Gastroesophageal sphincter (tissue), 4 donors: ENCODE results near the gene ZBTB21. TPM values are rescaled to one million over a fixed set of nuclear protein-coding genes. Genes with fewer than 3 reads are reported as not detected.

Source experiments
- ATAC-seq: fragments of 150-250 bp; one replicate; pipeline ENCODE4 v1.9.1; 2016; ENCODE audit warnings: mild to moderate bottlenecking, moderate library complexity
- H3K27ac ChIP-seq, 4 donors: fragments of 200-600 bp; sonication (generic) in 3 of 4; 1 replicate in 3 of 4; 2 replicates in 1 of 4; pipeline ENCODE4 v1.5.1; 2016 to 2019
- H3K27me3 ChIP-seq: fragments of 200-600 bp; sonication (generic); one replicate; pipeline ENCODE4 v1.5.1; 2019
- H3K36me3 ChIP-seq, 2 donors: fragments of 200-600 bp; sonication (generic); one replicate each; pipeline ENCODE4 v1.5.1; 2019; ENCODE audit warnings: control low read depth in 1 of 2
- H3K4me1 ChIP-seq, 3 donors: fragments of 200-600 bp; sonication (generic); 1 replicate in 2 of 3; 2 replicates in 1 of 3; pipeline ENCODE4 v1.5.1; 2016 to 2019; ENCODE audit warnings: control low read depth in 2 of 3
- H3K4me3 ChIP-seq, 2 donors: fragments of 200-600 bp; sonication (generic); one replicate each; pipeline ENCODE4 v1.5.1; 2019; ENCODE audit warnings: mild to moderate bottlenecking in 1 of 2, moderate library complexity in 1 of 2
- H3K9me3 ChIP-seq, 3 donors: fragments of 200-600 bp; sonication (generic); one replicate each; pipeline ENCODE4 v1.5.1; 2017 to 2019; ENCODE audit warnings: control low read depth in 2 of 3
- CTCF ChIP-seq, 4 experiments: fragments of 200-600 bp in 2 of 4; fragments of 450-650 bp in 2 of 4; sonication (generic) in 1 of 4; IDR thresholded peaks; one replicate each; pipeline ENCODE4 v1.5.1; 2017 to 2019; ENCODE audit warnings: antibody characterized with exemption in 4 of 4, mild to moderate bottlenecking in 2 of 4, moderate library complexity in 2 of 4
- EP300 ChIP-seq: sonication (generic); formaldehyde crosslinking; IDR thresholded peaks from one replicate; pipeline ENCODE4 v1.6.1; 2017; ENCODE audit warnings: antibody characterized with exemption, mild to moderate bottlenecking
- POLR2A ChIP-seq, 2 donors: fragments of 450-650 bp; IDR thresholded peaks; one replicate each; pipeline ENCODE4 v1.6.1; 2017; ENCODE audit warnings: antibody characterized with exemption in 2 of 2, mild to moderate bottlenecking in 2 of 2, moderate library complexity in 1 of 2
- POLR2AphosphoS5 ChIP-seq: sonication (generic); formaldehyde crosslinking; IDR thresholded peaks from one replicate; pipeline ENCODE4 v1.6.1; 2017; ENCODE audit warnings: antibody characterized with exemption
- WGBS, 2 donors: methylation state at CpG; one replicate each; pipeline ENCODE4 v1.1.5; 2018; ENCODE audit warnings: low coverage in 1 of 2; 5-methylcytosine and 5-hydroxymethylcytosine counted together
- total RNA-seq, 4 donors: library from RNA; depleted of rRNA; stranded (reverse); fragments of >200 nt; gene quantifications; one replicate each; pipeline ENCODE4 v1.1.0, GENCODE V29; 2016

Gene ZBTB21
- total RNA-seq, 4 donors from 2014 or later: 6.6 to 14.1 (median 9.4) TPM

- Histone ChIP-seq H3K4me1 (peaks cover 0 to 7% (median 0%) of the 10 kb centered on the region in 3 donors), H3K27me3 (no peaks in the 10 kb centered on the region), H3K27ac (no peak overlapping the region), H3K4me3 (no peak overlapping the region), H3K36me3 (no peaks in the 10 kb centered on the region), H3K9me3 (peaks cover 0 to 4% (median 0%) of the 10 kb centered on the region in 3 donors)
- peak; percentile 46 for ATAC-seq
- TF ChIP-seq POLR2AphosphoS5 (peak; percentile 35), POLR2A (IDR thresholded peaks at IDR 0.05) (no peak), EP300 (no peak), CTCF (IDR thresholded peaks at IDR 0.05) (no peak)
- 63 to 77% methylated on average over 7 to 10 of the region's 18 CpGs for WGBS, 2 donors
These were observed 30.4 kb upstream of the ZBTB21 start for GRCh38 chr21:42040411-42041180.

GRCh38 chr21:42039911-42040351 is 29.8 kb upstream of the ZBTB21 start:
- peaks cover 0 to 7% (median 0%) of the 10 kb centered on the region in 3 donors for H3K4me1 ChIP-seq
- WGBS, 2 donors: 20% methylated on average over 2 of the region's 12 CpGs; no CpG with 5 or more reads in 1 of the 2 donors
- no peaks in the 10 kb centered on the region for H3K27me3 ChIP-seq
- peak; percentile 54 for ATAC-seq
- H3K9me3 ChIP-seq: peaks cover 0 to 4% (median 0%) of the 10 kb centered on the region in 3 donors
- TF ChIP-seq CTCF (IDR thresholded peaks at IDR 0.05): no peak
- TF ChIP-seq POLR2A (IDR thresholded peaks at IDR 0.05): no peak
- TF ChIP-seq POLR2AphosphoS5: no peak
- no peak for TF ChIP-seq EP300
- H3K27ac ChIP-seq: no peak overlapping the region
- H3K4me3 ChIP-seq: no peak overlapping the region
- H3K36me3 ChIP-seq: no peaks in the 10 kb centered on the region

GRCh38 chr21:42039470-42039901 is 29.3 kb upstream of the ZBTB21 start:
- H3K4me3 ChIP-seq: no peak overlapping the region
- ATAC-seq: peak; percentile 77

GRCh38 chr21:42038826-42039425 is 28.8 kb upstream of the ZBTB21 start:
- Histone ChIP-seq H3K27ac (no peak overlapping the region), H3K36me3 (no peaks in the 10 kb centered on the region), H3K4me3 (no peak overlapping the region), H3K4me1 (peaks cover 0 to 7% (median 0%) of the 10 kb centered on the region in 3 donors), H3K27me3 (no peaks in the 10 kb centered on the region), H3K9me3 (peaks cover 0 to 4% (median 0%) of the 10 kb centered on the region in 3 donors)
- ATAC-seq: no peak
- WGBS, 2 donors: 67 to 83% methylated on average over 3 to 6 of the region's 8 CpGs
- TF ChIP-seq POLR2AphosphoS5 (no peak), EP300 (no peak), POLR2A (IDR thresholded peaks at IDR 0.05) (no peak)

More at GRCh38 chr21:42039470-42039901, 29.3 kb upstream of the ZBTB21 start:
- H3K9me3 ChIP-seq: peaks cover 0 to 4% (median 0%) of the 10 kb centered on the region in 3 donors
- no peak overlapping the region for H3K27ac ChIP-seq
- no peaks in the 10 kb centered on the region for H3K36me3 ChIP-seq
- no peaks in the 10 kb centered on the region for H3K27me3 ChIP-seq
- TF ChIP-seq POLR2A (IDR thresholded peaks at IDR 0.05) (no peak), POLR2AphosphoS5 (peak; percentile 73)
- 28 to 33% methylated on average over 2 to 3 of the region's 5 CpGs for WGBS, 2 donors
- peaks cover 0 to 7% (median 0%) of the 10 kb centered on the region in 3 donors for H3K4me1 ChIP-seq

- Histone ChIP-seq H3K27ac (no peak overlapping the region), H3K36me3 (no peaks in the 10 kb centered on the region), H3K4me3 (no peak overlapping the region), H3K4me1 (peaks cover 0 to 7% (median 0%) of the 10 kb centered on the region in 3 donors), H3K27me3 (no peaks in the 10 kb centered on the region), H3K9me3 (peaks cover 0 to 4% (median 0%) of the 10 kb centered on the region in 3 donors)
- ATAC-seq: no peak
- TF ChIP-seq EP300 (no peak), POLR2AphosphoS5 (no peak), POLR2A (IDR thresholded peaks at IDR 0.05) (no peak), CTCF (IDR thresholded peaks at IDR 0.05) (no peak)
- 77 to 100% methylated on average over 2 to 5 of the region's 10 CpGs for WGBS, 2 donors
These were observed 28.2 kb upstream of the ZBTB21 start for GRCh38 chr21:42038393-42038792.
